Stomach (tissue), 9 donors: ENCODE results near the gene PORCN. TPM values are rescaled to one million over a fixed set of nuclear protein-coding genes. Genes with fewer than 3 reads are reported as not detected.

Experiments
- DNase-seq, 2 donors: peaks; one replicate each; pipeline versions ENCODE4 v3.0.0 to v3.0.0-alpha.2; 2013 to 2019
- H3K27ac ChIP-seq, 5 donors: fragments of 200-600 bp in 4 of 5; sonication (generic) in 4 of 5; one replicate each; pipeline ENCODE4 v1.5.1; 2013 to 2019; ENCODE audit warnings: mild to moderate bottlenecking in 1 of 5, moderate library complexity in 1 of 5
- H3K27me3 ChIP-seq, 3 donors: fragments of 200-600 bp; sonication (generic); one replicate each; pipeline ENCODE4 v1.5.1; 2017 to 2019; ENCODE audit warnings: mixed run types in 1 of 3
- H3K36me3 ChIP-seq, 4 donors: fragments of 200-600 bp; sonication (generic); 1 replicate in 3 of 4; 2 replicates in 1 of 4; pipeline ENCODE4 v1.5.1; 2016 to 2019
- H3K4me1 ChIP-seq, 4 donors: fragments of 200-600 bp; sonication (generic); one replicate each; pipeline ENCODE4 v1.5.1; 2016 to 2019
- H3K4me3 ChIP-seq, 4 donors: fragments of 200-600 bp; sonication (generic) in 3 of 4; one replicate each; pipeline ENCODE4 v1.5.1; 2016 to 2019; ENCODE audit warnings: mild to moderate bottlenecking in 1 of 4
- H3K9me3 ChIP-seq, 4 donors: fragments of 200-600 bp; sonication (generic); one replicate each; pipeline ENCODE4 v1.5.1; 2016 to 2019
- EP300 ChIP-seq: sonication (generic); formaldehyde crosslinking; IDR thresholded peaks from one replicate; pipeline ENCODE4 v1.6.1; 2017; ENCODE audit warnings: antibody characterized with exemption
- POLR2A ChIP-seq, 4 donors: fragments of 450-650 bp; IDR thresholded peaks; one replicate each; pipeline ENCODE4 v1.6.1; 2016; ENCODE audit warnings: antibody characterized with exemption in 4 of 4, control low read depth in 2 of 4, mild to moderate bottlenecking in 1 of 4, moderate library complexity in 1 of 4
- POLR2AphosphoS5 ChIP-seq, 3 donors: sonication (generic); formaldehyde crosslinking; IDR thresholded peaks; one replicate each; pipeline ENCODE4 v1.6.1; 2016; ENCODE audit warnings: antibody characterized with exemption in 3 of 3
- WGBS, 5 donors: extraction: QIAGEN DNeasy Blood & Tissue Kit in 3 of 5; methylation state at CpG; one replicate each; pipeline versions ENCODE4 v1.1.5 to v1.1.7; 2013 to 2018; 5-methylcytosine and 5-hydroxymethylcytosine counted together
- intact Hi-C: fragments of 100-400 bp; cut with DNase I; formaldehyde crosslinking; loops from one replicate; pipeline ENCODE4 v1.15.1; 2023; ENCODE audit warnings: low total_unique reads
- polyA plus RNA-seq, 3 donors: library from polyadenylated mRNA; stranded (reverse); fragments of 200-250 nt; gene quantifications; one replicate each; pipeline ENCODE4 v1.2.3, GENCODE V29; 2013
- total RNA-seq, 5 donors: library from RNA; depleted of rRNA; stranded (reverse); fragments of >200 nt; gene quantifications; one replicate each; pipeline versions ENCODE4 v1.1.0 to v1.2.3, GENCODE V29; 2014 to 2016
- TF ChIP-seq, protein P1 (sequence below), 7 experiments: fragments of 450-650 bp in 4 of 7; fragments of 200-600 bp in 3 of 7; sonication (generic) in 3 of 7; IDR thresholded peaks; one replicate each; pipeline ENCODE4 v1.5.1; 2016 to 2019; ENCODE audit warnings: antibody characterized with exemption in 7 of 7, control low read depth in 2 of 7, mild to moderate bottlenecking in 1 of 7
- donor health status: healthy with polysubstance abuse.
- donor health status: Bipolar disorder and iron deficiency.
- donor health status: healthy.

PORCN gene
- total and polyA plus RNA-seq, 8 donors, result 1.8 to 27.4 (median 10.3) TPM

DNA sequence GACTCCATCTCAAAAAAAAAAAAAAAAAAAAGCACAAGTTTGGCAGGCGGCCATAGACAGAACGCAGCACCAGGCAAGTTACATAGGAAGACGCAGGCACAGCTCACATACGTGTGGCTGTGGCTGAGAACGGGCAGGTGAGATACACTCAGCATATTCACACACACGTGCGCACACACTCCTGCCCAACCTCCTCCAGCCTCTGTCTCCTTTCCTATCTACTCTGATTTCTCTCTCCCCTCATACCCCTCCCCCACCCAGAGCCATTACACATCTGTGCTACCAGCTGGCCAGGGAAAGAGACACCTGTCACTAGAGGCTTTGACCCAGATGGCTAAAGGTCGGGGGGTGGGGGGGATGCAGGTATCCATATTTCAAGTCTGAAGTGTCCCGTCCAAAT, 36.6 kb upstream of the PORCN start:
- 67 to 84% (median 70%) methylated on average over 4 to 9 of the region's 9 CpGs for WGBS, 5 donors
- no peak for DNase-seq
- TF ChIP-seq POLR2A (IDR thresholded peaks at IDR 0.05) (no peak), EP300 (no peak), POLR2AphosphoS5 (IDR thresholded peaks at IDR 0.05) (no peak)
- TF ChIP-seq, protein P1, sequence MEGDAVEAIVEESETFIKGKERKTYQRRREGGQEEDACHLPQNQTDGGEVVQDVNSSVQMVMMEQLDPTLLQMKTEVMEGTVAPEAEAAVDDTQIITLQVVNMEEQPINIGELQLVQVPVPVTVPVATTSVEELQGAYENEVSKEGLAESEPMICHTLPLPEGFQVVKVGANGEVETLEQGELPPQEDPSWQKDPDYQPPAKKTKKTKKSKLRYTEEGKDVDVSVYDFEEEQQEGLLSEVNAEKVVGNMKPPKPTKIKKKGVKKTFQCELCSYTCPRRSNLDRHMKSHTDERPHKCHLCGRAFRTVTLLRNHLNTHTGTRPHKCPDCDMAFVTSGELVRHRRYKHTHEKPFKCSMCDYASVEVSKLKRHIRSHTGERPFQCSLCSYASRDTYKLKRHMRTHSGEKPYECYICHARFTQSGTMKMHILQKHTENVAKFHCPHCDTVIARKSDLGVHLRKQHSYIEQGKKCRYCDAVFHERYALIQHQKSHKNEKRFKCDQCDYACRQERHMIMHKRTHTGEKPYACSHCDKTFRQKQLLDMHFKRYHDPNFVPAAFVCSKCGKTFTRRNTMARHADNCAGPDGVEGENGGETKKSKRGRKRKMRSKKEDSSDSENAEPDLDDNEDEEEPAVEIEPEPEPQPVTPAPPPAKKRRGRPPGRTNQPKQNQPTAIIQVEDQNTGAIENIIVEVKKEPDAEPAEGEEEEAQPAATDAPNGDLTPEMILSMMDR (IDR thresholded peaks at IDR 0.05), result no peak
- H3K27me3 ChIP-seq, result no peaks in the 10 kb centered on the region
- H3K4me1 ChIP-seq, result peaks cover 3 to 17% (median 13%) of the 10 kb centered on the region in 4 donors
- H3K9me3 ChIP-seq, result no peaks in the 10 kb centered on the region
- intact Hi-C loops, result no loop called here
- H3K27ac ChIP-seq, result no peak overlapping the region
- no peak overlapping the region for H3K4me3 ChIP-seq
- H3K36me3 ChIP-seq, result no peaks in the 10 kb centered on the region

DNA sequence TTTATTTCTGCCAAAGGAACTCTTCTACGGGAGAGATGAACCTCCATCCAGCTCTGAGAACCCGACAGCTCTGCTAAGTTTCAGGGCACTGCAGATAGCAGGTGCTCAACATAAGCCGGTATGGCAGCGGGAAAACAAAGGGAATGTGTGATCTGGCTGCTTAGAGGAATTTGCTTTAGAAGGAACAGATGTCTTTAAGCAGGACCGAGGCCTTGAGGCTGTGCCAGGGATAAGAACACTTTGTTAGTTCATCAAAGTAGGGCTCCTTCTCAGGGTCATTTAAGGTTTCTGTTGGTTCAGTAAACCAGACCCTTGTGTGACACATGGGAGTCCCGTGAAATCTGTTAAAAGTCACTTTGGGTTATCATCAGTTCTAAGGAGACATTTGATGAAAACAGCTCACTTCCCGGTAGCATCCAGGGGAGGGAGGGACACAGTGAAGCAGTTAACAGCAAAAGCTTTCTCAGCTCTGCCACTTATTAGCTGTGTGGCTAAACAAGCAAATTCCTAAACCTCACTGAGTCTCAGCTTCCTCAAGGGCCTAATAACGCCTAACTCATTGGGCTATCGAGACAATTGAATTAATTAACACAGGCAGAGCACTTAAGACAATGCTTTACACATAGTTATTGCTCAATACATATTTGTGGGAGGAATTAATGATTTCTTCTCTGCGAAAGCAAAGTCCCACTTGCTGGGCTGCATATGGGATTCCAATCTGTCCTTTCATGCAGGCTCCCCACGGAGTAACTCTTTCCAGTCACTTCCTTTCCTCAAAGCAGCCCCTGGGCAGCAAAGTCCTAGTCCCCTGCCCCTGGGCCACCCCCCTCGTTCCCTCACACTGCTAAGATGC, 35.7 kb upstream of the PORCN start:
- Histone ChIP-seq H3K9me3 (no peaks in the 10 kb centered on the region), H3K36me3 (peaks cover 0 to under 1% (median 0%) of the 10 kb centered on the region in 4 donors), H3K4me3 (no peak overlapping the region), H3K27ac (no peak overlapping the region), H3K4me1 (peaks cover 0 to 23% (median 15%) of the 10 kb centered on the region in 4 donors), H3K27me3 (no peaks in the 10 kb centered on the region)
- intact Hi-C loops, result no loop called here
- 42 to 60% (median 50%) methylated on average over 11 to 12 of the region's 12 CpGs for WGBS, 5 donors
- TF ChIP-seq POLR2AphosphoS5 (IDR thresholded peaks at IDR 0.05), result no peak
- TF ChIP-seq POLR2A (IDR thresholded peaks at IDR 0.05), result no peak
- TF ChIP-seq EP300, result no peak
- TF ChIP-seq, protein P1 (IDR thresholded peaks at IDR 0.05), result no peak
- no peak for DNase-seq

DNA sequence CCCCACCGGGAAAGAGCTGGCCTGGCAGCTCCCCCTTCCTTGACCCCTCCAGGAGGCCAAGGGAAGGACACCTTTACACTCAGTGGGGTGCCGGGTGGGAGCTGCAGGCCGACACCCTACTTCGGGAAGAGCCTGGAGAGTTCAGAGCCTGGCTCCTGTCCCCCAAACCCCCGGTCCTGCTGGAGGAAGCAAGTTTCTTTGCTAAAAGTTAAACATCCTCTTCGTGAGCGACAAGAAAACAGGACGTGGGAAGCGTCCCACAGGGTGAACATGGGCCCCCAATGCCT, 35.1 kb upstream of the PORCN start:
- H3K4me1 ChIP-seq, result peaks cover 0 to 23% (median 10%) of the 10 kb centered on the region in 4 donors
- TF ChIP-seq EP300, result no peak
- TF ChIP-seq, protein P1 (IDR thresholded peaks at IDR 0.05), result no peak
- no peak for TF ChIP-seq POLR2A (IDR thresholded peaks at IDR 0.05)
- no peak overlapping the region for H3K27ac ChIP-seq
- WGBS, 5 donors, result 54 to 88% (median 70%) methylated on average over 5 to 9 of the region's 9 CpGs
- no peaks in the 10 kb centered on the region for H3K9me3 ChIP-seq
- H3K4me3 ChIP-seq, result no peak overlapping the region
- no peak for DNase-seq
- H3K36me3 ChIP-seq, result peaks cover 0 to 6% (median 4%) of the 10 kb centered on the region in 4 donors
- H3K27me3 ChIP-seq, result no peaks in the 10 kb centered on the region
- intact Hi-C loops, result no loop called here

GRCh38 chrX:48474127-48474526, 34.7 kb upstream of the PORCN start:
- H3K9me3 ChIP-seq, result no peaks in the 10 kb centered on the region
- no peak overlapping the region for H3K27ac ChIP-seq
- TF ChIP-seq POLR2AphosphoS5 (IDR thresholded peaks at IDR 0.05) (no peak), EP300 (no peak), POLR2A (IDR thresholded peaks at IDR 0.05) (no peak)
- TF ChIP-seq, protein P1 (IDR thresholded peaks at IDR 0.05), result no peak
- H3K4me1 ChIP-seq, result peaks cover 0 to 23% (median 9%) of the 10 kb centered on the region in 4 donors
- no peak overlapping the region for H3K4me3 ChIP-seq
- peaks cover 0 to 10% (median 8%) of the 10 kb centered on the region in 4 donors for H3K36me3 ChIP-seq
- 66 to 77% (median 67%) methylated on average over 10 of the region's 10 CpGs for WGBS, 5 donors
- no peaks in the 10 kb centered on the region for H3K27me3 ChIP-seq
- DNase-seq, result no peak
- intact Hi-C loops, result no loop called here
